ENCODE results near the gene SPINT1. TPM values are rescaled to one million over a fixed set of nuclear protein-coding genes. Genes with fewer than 3 reads are reported as not detected.

The SPINT1 gene
- total and polyA plus RNA-seq, 8 donors = 39.3 to 123 (median 51.1) TPM

- TF ChIP-seq CTCF (IDR thresholded peaks at IDR 0.05) = no peak
- Histone ChIP-seq H3K27me3 (no peaks in the 10 kb centered on the region), H3K36me3 (no peaks in the 10 kb centered on the region), H3K4me1 (peaks cover 19 to 26% (median 20%) of the 10 kb centered on the region in 3 donors), H3K4me3 (no peak overlapping the region), H3K9me3 (no peaks in the 10 kb centered on the region), H3K27ac (peak overlapping the region in 2 of 4 donors; percentile 2 to 97)
- ATAC-seq = no peak
- DNase-seq = no peak
- FAIRE-seq = no peak
- intact Hi-C loops (cut with DNase I) = no loop called here
- WGBS, 2 donors = 56 to 63% methylated on average over 5 of the region's 5 CpGs
Observed at GRCh38 chr15:40869686-40870085, 25.8 kb downstream of the SPINT1 start.

DNA sequence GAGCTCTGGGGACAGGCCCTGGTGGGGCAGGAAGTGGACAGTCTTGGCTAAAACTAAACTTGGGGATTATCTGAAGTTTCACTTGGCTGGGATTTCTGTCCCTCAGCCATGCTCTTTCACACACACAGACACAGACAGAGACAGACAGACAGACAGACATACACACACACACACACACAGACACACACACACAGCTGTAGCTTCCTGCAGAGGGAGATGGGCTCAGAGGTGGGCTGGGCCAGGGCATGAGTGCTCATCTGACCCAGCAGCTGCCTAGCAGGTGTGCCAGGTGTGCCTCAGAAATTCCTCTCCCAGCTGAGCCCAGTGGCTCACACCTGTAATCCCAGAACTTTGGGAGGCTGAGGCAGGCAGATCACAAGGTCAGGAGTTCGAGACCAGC is 26.9 kb downstream of the SPINT1 start:
- TF ChIP-seq CTCF (IDR thresholded peaks at IDR 0.05) = no peak
- Histone ChIP-seq H3K27ac (peak overlapping the region; percentile 80 to 97 (median 90)), H3K36me3 (no peaks in the 10 kb centered on the region), H3K4me1 (peaks cover 14 to 26% (median 20%) of the 10 kb centered on the region in 3 donors), H3K4me3 (peak overlapping the region in 2 of 4 donors; percentile 61 to 89), H3K27me3 (no peaks in the 10 kb centered on the region), H3K9me3 (no peaks in the 10 kb centered on the region)
- ATAC-seq (peak in 3 of 4 donors; percentile 3 to 11 (median 7)), DNase-seq (peak in 3 of 6 donors; percentile 49 to 69 (median 60)), FAIRE-seq (no peak)
- WGBS, 2 donors = 46 to 70% methylated on average over 1 of the region's 1 CpG
- intact Hi-C loops (cut with DNase I) = no loop called here

DNA sequence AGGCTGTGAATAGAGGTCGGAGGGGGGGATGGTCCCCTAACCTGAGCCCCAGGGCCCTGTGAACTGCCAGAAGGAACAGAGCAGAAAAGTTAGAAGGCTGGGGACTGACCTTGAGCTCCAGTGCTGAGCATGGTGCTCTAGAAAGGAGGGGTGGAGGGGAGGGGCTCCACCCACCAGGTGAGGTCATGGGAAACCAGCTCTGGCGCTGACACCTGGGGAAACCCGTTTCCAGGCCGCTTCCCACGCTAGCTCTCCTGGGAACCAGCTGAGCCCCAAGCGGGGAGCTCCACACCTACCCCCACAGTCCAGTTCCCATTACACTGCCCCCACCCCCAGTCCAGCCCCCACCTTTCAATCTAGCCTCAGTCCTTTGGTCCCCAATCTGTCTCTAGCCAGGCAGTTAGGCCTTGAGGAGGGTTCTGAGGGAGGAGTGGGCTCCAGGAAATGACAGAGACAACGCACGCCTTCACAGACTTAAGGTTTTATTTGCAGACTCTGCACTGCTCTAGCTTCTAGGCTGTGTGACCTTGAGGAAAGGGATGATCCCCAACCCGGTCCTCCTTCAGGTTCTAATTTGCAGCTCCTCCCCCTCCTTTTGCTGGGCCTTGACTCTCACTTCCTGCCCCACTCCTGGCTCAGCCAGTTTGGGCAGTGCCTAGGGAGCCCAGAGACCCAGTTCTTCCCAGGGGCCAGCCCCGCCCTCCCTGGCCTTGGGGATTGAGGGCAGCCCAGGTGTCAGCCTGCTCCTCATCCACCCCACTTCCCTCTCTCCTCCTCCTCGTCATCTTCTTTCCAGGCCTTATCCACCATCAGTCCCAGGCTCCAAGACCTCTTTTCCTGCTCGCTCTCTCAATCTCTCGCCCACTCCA is 28.1 kb downstream of the SPINT1 start:
- Histone ChIP-seq H3K27ac (peak overlapping the region; percentile 80 to 97 (median 90)), H3K4me1 (peaks cover 8 to 20% (median 18%) of the 10 kb centered on the region in 3 donors), H3K4me3 (peak overlapping the region; percentile 50 to 89 (median 64)), H3K27me3 (no peaks in the 10 kb centered on the region), H3K9me3 (no peaks in the 10 kb centered on the region), H3K36me3 (no peaks in the 10 kb centered on the region)
- DNase-seq (peak; percentile 87 to 97 (median 96)), ATAC-seq (peak; percentile 78 to 88 (median 84)), FAIRE-seq (no peak)
- TF ChIP-seq CTCF (IDR thresholded peaks at IDR 0.05) = no peak
- 21 to 31% methylated on average over 13 of the region's 13 CpGs for WGBS, 2 donors
- intact Hi-C loops (cut with DNase I) = no loop called here

- Histone ChIP-seq H3K36me3 (no peaks in the 10 kb centered on the region), H3K4me1 (peaks cover 8 to 20% (median 18%) of the 10 kb centered on the region in 3 donors), H3K27ac (peak overlapping the region; percentile 80 to 97 (median 90)), H3K4me3 (peak overlapping the region; percentile 50 to 89 (median 64)), H3K9me3 (no peaks in the 10 kb centered on the region), H3K27me3 (no peaks in the 10 kb centered on the region)
- DNase-seq (peak in 2 of 6 donors; percentile 31 to 79), ATAC-seq (peak in 2 of 4 donors; percentile 3), FAIRE-seq (no peak)
- 21 to 24% methylated on average over 33 of the region's 33 CpGs for WGBS, 2 donors
- intact Hi-C loops (cut with DNase I) = no loop called here
- TF ChIP-seq CTCF (IDR thresholded peaks at IDR 0.05) = no peak
Observed at GRCh38 chr15:40872791-40873693, 29.2 kb downstream of the SPINT1 start.

Data from pancreas (tissue), 10 donors.